Gastrocnemius medialis (tissue), 4 donors: ENCODE results near the gene PATE2. TPM values are rescaled to one million over a fixed set of nuclear protein-coding genes. Genes with fewer than 3 reads are reported as not detected.

Experiments
- ATAC-seq, 2 donors: fragments of 150-250 bp; one replicate each; pipeline ENCODE4 v1.9.1; 2016
- DNase-seq, 2 donors: peaks; one replicate each; pipeline ENCODE4 v3.0.0-alpha.2; 2019
- H3K27ac ChIP-seq, 4 donors: fragments of 200-600 bp; sonication (generic); 1 replicate in 1 of 4; 2 replicates in 3 of 4; pipeline ENCODE4 v1.5.1; 2016 to 2018; ENCODE audit warnings: mild to moderate bottlenecking in 2 of 4, moderate library complexity in 1 of 4
- H3K27me3 ChIP-seq, 3 donors: fragments of 200-600 bp; sonication (generic) in 2 of 3; 1 replicate in 1 of 3; 2 replicates in 2 of 3; pipeline versions ENCODE4 v1.5.1 to v1.6.0; 2016 to 2019; ENCODE audit warnings: mild to moderate bottlenecking in 1 of 3, moderate library complexity in 1 of 3
- H3K36me3 ChIP-seq, 2 donors: fragments of 200-600 bp; sonication (generic) in 1 of 2; one replicate each; pipeline ENCODE4 v1.5.1; 2017 to 2018
- H3K4me1 ChIP-seq, 2 donors: fragments of 200-600 bp; sonication (generic) in 1 of 2; one replicate each; pipeline ENCODE4 v1.5.1; 2016 to 2017; ENCODE audit warnings: mild to moderate bottlenecking in 2 of 2
- H3K4me3 ChIP-seq, 4 donors: fragments of 200-600 bp; sonication (generic) in 3 of 4; 1 replicate in 1 of 4; 2 replicates in 3 of 4; pipeline ENCODE4 v1.5.1; 2016 to 2019; ENCODE audit warnings: mild to moderate bottlenecking in 2 of 4
- H3K9me3 ChIP-seq, 3 donors: fragments of 200-600 bp; sonication (generic) in 2 of 3; 1 replicate in 1 of 3; 2 replicates in 2 of 3; pipeline ENCODE4 v1.5.1; 2016 to 2019
- POLR2A ChIP-seq, 2 donors: fragments of 450-650 bp; IDR thresholded peaks; one replicate each; pipeline ENCODE4 v1.6.1; 2017; ENCODE audit warnings: antibody characterized with exemption in 2 of 2, mild to moderate bottlenecking in 2 of 2, moderate library complexity in 2 of 2
- in situ Hi-C, 4 donors: fragments of 200-750 bp; cut with MboI; loops; one replicate each; pipeline versions ENCODE4 v1.15.0 to v1.8.0; 2017; ENCODE audit warnings: low sequenced_read_pairs in 4 of 4
- intact Hi-C: fragments of 100-400 bp; cut with DNase I; formaldehyde crosslinking; loops from one replicate; pipeline ENCODE4 v1.15.1; 2023; ENCODE audit warnings: low total_unique reads
- total RNA-seq, 4 donors: library from RNA; depleted of rRNA; stranded (reverse); fragments of >200 nt; gene quantifications; one replicate each; pipeline versions ENCODE4 v1.1.0 to v1.2.3, GENCODE V29; 2016
- TF ChIP-seq, protein P1 (sequence below), 5 experiments: fragments of 450-650 bp in 3 of 5; fragments of 200-600 bp in 2 of 5; sonication (generic) in 2 of 5; IDR thresholded peaks in 4 of 5; conservative IDR thresholded peaks in 1 of 5; 1 replicate in 4 of 5; 2 replicates in 1 of 5; pipeline ENCODE4 v1.5.1; 2016 to 2019; ENCODE audit warnings: antibody characterized with exemption in 5 of 5, mild to moderate bottlenecking in 3 of 5, moderate library complexity in 3 of 5

Gene PATE2
- total RNA-seq, 4 donors from 2014 or later, result not detected

DNA sequence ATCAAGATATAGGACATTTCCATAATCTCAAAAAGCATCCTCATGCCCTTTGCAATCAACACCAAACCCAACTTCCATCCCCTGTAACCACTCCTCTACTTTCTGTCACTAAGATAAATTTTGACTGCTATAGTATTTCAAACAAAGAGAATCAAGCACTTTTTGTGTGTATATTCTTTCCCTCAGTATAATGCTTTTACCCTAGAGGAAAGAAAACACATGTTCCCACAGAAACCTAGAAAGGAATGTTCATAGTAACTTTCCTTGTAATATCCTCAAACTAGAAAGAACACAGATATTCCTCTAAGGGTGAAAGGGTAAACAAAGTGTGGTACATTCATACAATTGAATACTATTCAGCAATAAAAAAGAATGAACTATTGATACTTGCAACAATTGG lies 38.0 kb downstream of the PATE2 start:
- TF ChIP-seq, protein P1, sequence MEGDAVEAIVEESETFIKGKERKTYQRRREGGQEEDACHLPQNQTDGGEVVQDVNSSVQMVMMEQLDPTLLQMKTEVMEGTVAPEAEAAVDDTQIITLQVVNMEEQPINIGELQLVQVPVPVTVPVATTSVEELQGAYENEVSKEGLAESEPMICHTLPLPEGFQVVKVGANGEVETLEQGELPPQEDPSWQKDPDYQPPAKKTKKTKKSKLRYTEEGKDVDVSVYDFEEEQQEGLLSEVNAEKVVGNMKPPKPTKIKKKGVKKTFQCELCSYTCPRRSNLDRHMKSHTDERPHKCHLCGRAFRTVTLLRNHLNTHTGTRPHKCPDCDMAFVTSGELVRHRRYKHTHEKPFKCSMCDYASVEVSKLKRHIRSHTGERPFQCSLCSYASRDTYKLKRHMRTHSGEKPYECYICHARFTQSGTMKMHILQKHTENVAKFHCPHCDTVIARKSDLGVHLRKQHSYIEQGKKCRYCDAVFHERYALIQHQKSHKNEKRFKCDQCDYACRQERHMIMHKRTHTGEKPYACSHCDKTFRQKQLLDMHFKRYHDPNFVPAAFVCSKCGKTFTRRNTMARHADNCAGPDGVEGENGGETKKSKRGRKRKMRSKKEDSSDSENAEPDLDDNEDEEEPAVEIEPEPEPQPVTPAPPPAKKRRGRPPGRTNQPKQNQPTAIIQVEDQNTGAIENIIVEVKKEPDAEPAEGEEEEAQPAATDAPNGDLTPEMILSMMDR (IDR thresholded peaks at IDR 0.05 in 4 of 5, conservative IDR thresholded peaks at IDR 0.05 in 1 of 5), result no peak
- no peak for TF ChIP-seq POLR2A (IDR thresholded peaks at IDR 0.05)
- in situ Hi-C loops, result no loop called here
- Histone ChIP-seq H3K27me3 (no peaks in the 10 kb centered on the region), H3K9me3 (no peaks in the 10 kb centered on the region), H3K4me1 (no peaks in the 10 kb centered on the region), H3K27ac (no peak overlapping the region), H3K36me3 (no peaks in the 10 kb centered on the region), H3K4me3 (no peak overlapping the region)
- DNase-seq (no peak), ATAC-seq (no peak)
- intact Hi-C loops, result no loop called here

DNA sequence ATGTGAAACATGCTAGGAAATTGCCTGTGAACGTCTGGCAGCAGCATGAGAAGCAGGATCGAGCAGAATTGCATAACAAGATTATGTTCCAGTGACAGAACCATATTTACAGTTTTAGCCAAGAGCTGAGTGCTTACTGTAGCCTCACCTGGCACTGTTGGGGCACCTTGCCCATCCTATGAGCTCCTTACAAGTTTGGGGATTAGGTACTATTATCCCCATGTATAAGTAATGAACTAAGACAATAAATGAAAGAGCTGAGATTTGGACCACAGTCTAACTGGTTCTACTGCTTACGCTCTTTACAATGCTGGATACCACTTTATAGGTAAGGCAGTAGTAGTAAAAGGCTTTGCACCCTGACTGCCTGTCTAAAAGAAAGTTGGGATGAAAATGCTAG lies 49.7 kb downstream of the PATE2 start:
- TF ChIP-seq POLR2A (IDR thresholded peaks at IDR 0.05), result no peak
- TF ChIP-seq, protein P1 (IDR thresholded peaks at IDR 0.05 in 4 of 5, conservative IDR thresholded peaks at IDR 0.05 in 1 of 5), result no peak
- ATAC-seq (no peak), DNase-seq (no peak)
- Histone ChIP-seq H3K27me3 (no peaks in the 10 kb centered on the region), H3K9me3 (no peaks in the 10 kb centered on the region), H3K27ac (no peak overlapping the region), H3K36me3 (no peaks in the 10 kb centered on the region), H3K4me3 (no peak overlapping the region), H3K4me1 (no peaks in the 10 kb centered on the region)
- intact Hi-C loops, result no loop called here
- in situ Hi-C loops, result no loop called here

Other genes with a start within 250 kb of the PATE2 start
- gene EI24, start 209.4 kb downstream of the PATE2 start, total RNA-seq, result 100 to 1,000 TPM in 3 of 4 donors, 10 to 100 TPM in 1; 88.9 to 140 (median 127) TPM
- gene STT3A, start 186.0 kb downstream of the PATE2 start, total RNA-seq, result 10 to 100 TPM; 31.5 to 34.6 (median 32.9) TPM
- gene CHEK1, start 153.7 kb downstream of the PATE2 start, total RNA-seq, result under 1 TPM in 2 of 4 donors, not detected in 2; 0.42 to 0.56 TPM
- not detected for gene ACRV1, start 98.0 kb downstream of the PATE2 start, total RNA-seq
- gene PATE1, start 32.5 kb downstream of the PATE2 start, total RNA-seq, result not detected
- gene PATE3, start 9.3 kb upstream of the PATE2 start, total RNA-seq, result not detected
- not detected for gene PATE4, start 54.5 kb upstream of the PATE2 start, total RNA-seq
- 1 to 10 TPM in 3 of 4 donors, under 1 TPM in 1; 0.56 to 3.9 (median 1.9) TPM for gene HYLS1, start 108.8 kb upstream of the PATE2 start, total RNA-seq
- gene PUS3, start 124.4 kb upstream of the PATE2 start, total RNA-seq, result 10 to 100 TPM in 3 of 4 donors, 1 to 10 TPM in 1; 7.0 to 13.5 (median 11.7) TPM
- gene DDX25, start 125.7 kb upstream of the PATE2 start, total RNA-seq, result not detected
- gene VSIG10L2, start 167.2 kb upstream of the PATE2 start, total RNA-seq, result under 1 TPM in 1 of 4 donors, not detected in 3; 0.10 TPM